Coronary artery (tissue), 2 donors: ENCODE results near the gene MAML3.

Experiments used
- DNase-seq: peaks from one replicate; pipeline ENCODE4 v3.0.0-alpha.2; 2017; ENCODE audit warnings: low spot score
- H3K27ac ChIP-seq, 2 donors: fragments of 200-600 bp; sonication (generic); one replicate each; pipeline ENCODE4 v1.5.1; 2016 to 2019
- H3K4me3 ChIP-seq: fragments of 200-600 bp; sonication (generic); 2 replicates; pipeline ENCODE4 v1.5.1; 2016; ENCODE audit warnings: mild to moderate bottlenecking, moderate library complexity
- CTCF ChIP-seq: fragments of 200-600 bp; sonication (generic); IDR thresholded peaks from one replicate; pipeline ENCODE4 v1.5.1; 2019; ENCODE audit warnings: antibody characterized with exemption

MAML3 gene

DNA sequence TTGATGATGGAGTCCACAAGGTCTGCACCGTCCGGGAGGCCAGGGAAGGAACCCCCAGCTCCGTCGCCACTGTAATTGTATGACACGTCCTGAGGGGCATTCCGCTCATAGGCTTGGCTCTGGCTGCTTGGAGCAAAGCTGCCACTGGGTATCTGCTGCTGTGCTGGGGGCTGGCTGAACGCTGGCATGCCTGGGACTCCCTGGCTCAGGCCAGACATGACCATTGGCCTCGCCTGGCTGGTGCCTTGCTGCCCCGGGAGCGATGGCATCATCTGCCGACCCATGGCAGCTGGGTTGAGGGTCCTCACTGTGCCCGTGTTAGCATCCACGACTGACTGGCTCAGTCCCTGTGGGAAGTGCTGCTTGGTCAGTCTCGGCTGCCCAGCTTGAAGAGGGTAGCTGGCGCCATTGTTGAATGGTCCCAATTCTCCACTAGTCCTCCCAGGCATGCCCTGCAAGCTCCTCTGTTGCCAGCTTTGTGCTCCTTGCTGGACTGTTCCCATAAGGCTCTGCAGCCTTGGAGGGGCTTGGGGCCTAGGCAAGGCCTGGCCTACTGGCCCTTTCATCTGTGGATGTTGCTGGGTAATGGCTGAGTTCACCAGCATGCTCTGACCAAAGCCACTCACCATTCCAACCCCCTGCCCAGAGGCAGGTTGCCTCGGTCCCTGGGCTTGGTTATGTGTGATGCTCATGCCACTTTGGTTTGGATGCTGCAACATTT is 434.4 kb downstream of the MAML3 start:
- no peak for TF ChIP-seq CTCF
- H3K4me3 ChIP-seq = no peak overlapping the region
- no peak for DNase-seq
- no peak overlapping the region for H3K27ac ChIP-seq

DNA sequence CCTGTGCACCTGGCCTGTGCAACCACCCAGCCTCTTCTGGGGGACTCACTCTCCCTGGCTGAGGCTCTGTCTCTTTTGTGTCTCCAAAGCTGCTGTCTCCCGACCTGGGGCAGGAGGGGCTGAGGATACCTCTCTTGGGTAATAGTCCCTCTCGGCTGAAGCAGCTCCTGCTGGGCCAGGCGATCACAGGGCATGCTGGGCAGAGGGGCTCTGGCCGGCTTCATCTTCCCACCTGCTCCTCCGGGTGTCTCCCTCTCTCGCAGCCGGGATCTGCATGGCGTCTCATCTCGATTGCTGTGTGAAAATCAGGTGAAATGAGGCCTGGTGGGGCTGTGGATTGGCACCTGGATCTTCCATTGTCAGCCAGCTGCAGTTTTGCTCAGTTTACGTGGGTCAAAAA is 435.2 kb downstream of the MAML3 start:
- no peak overlapping the region for H3K4me3 ChIP-seq
- DNase-seq = no peak
- no peak for TF ChIP-seq CTCF
- no peak overlapping the region for H3K27ac ChIP-seq

- no peak for DNase-seq
- no peak overlapping the region for H3K4me3 ChIP-seq
- no peak overlapping the region for H3K27ac ChIP-seq
- no peak for TF ChIP-seq CTCF
These were observed 435.6 kb downstream of the MAML3 start for GRCh38 chr4:139718358-139718757.

GRCh38 chr4:139715746-139716391 is 438.1 kb downstream of the MAML3 start:
- peak overlapping the region; percentile 50 to 68 for H3K27ac ChIP-seq
- DNase-seq = no peak
- no peak overlapping the region for H3K4me3 ChIP-seq
- no peak for TF ChIP-seq CTCF

DNA sequence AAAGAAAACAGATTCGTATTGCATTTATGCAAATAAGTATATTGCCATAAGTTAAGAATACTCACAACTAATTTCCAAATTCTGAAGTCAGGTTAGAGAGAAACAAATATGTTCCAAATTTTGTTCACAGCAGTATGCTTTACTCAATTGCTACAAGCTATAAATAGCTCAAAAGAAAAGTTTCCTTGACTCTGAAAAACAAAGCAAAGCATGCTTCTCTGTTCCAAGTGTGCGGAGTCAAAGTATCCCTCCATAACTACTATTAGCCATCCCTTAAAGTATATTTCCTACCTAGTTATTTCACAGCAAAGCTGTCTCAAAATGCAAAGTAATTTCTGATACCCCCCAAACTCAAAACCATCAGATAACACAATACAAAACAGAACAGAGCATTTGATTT is 441.1 kb downstream of the MAML3 start:
- Histone ChIP-seq H3K4me3 (no peak overlapping the region), H3K27ac (peak overlapping the region; percentile 10 to 64)
- no peak for TF ChIP-seq CTCF
- DNase-seq = no peak

DNA sequence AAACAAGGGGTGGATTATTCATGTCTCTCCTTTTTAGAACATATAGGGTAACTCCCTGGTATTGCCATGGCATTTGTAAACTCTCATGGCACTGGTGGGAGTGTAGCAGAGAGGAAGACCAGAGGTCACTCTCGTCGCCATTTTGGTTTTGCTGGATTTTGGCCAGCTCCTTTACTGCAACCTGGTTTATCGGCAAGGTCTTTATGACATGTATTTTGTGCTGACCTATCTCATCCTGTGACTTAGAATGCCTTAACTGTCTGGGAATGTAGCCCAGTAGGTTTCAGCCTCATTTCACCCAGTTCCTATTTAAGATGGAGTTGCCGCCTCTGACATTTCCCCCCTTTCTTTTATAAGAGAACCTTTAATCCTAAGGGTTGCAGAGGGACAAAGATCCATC is 442.5 kb downstream of the MAML3 start:
- no peak for TF ChIP-seq CTCF
- no peak for DNase-seq
- no peak overlapping the region for H3K4me3 ChIP-seq
- peak overlapping the region; percentile 14 to 64 for H3K27ac ChIP-seq

GRCh38 chr4:139710073-139710472 is 443.9 kb downstream of the MAML3 start:
- DNase-seq = no peak
- TF ChIP-seq CTCF = no peak

More at GRCh38 chr4:139710073-139710472, 443.9 kb downstream of the MAML3 start:
- Histone ChIP-seq H3K27ac (no peak overlapping the region), H3K4me3 (no peak overlapping the region)
